Keratinocyte (primary cell): ENCODE measurements around the gene SLC44A5. TPM values are rescaled to one million over a fixed set of nuclear protein-coding genes. Genes with fewer than 3 reads are reported as not detected.

Experiments used
- DNase-seq: peaks from one replicate; pipeline ENCODE4 v3.0.0-alpha.2; 2011; ENCODE audit warnings: low read depth, missing footprints, low spot score
- FAIRE-seq: peaks from 2 replicates; lab custom pipeline; 2011; peaks lifted over from hg19 to GRCh38; lab: Jason Lieb, UNC
- H2AFZ ChIP-seq: 2 replicates; pipeline ENCODE4 v1.6.0; 2012; ENCODE audit warnings: low read length, control low read depth, inconsistent platforms; ENCODE audit not compliant: control insufficient read depth
- H3K27ac ChIP-seq: 2 replicates; pipeline ENCODE4 v1.5.1; 2011; ENCODE audit warnings: low read length; ENCODE audit not compliant: control insufficient read depth, insufficient read depth
- H3K27me3 ChIP-seq: 3 replicates; pipeline ENCODE4 v1.6.0; 2011; ENCODE audit warnings: low read length; ENCODE audit not compliant: control insufficient read depth, insufficient read depth; ENCODE audit errors: extremely low read depth
- H3K36me3 ChIP-seq, 2 experiments: 2 replicates in 1 of 2; 3 replicates in 1 of 2; pipeline ENCODE4 v1.5.1; 2011; ENCODE audit warnings: low read length in 2 of 2, mild to moderate bottlenecking in 1 of 2; ENCODE audit not compliant: control insufficient read depth in 2 of 2, insufficient read depth in 2 of 2; ENCODE audit errors: extremely low read depth in 1 of 2
- H3K4me1 ChIP-seq: 3 replicates; pipeline ENCODE4 v1.5.1; 2011; ENCODE audit warnings: low read length; ENCODE audit not compliant: control insufficient read depth, insufficient read depth; ENCODE audit errors: extremely low read depth
- H3K4me2 ChIP-seq: 3 replicates; pipeline ENCODE4 v1.6.0; 2011; ENCODE audit warnings: low read depth, low read length; ENCODE audit not compliant: control insufficient read depth, insufficient read depth; ENCODE audit errors: extremely low read depth
- H3K4me3 ChIP-seq, 3 experiments: fragments of 200-600 bp in 1 of 3; sonication (generic) in 1 of 3; 2 replicates in 2 of 3; 3 replicates in 1 of 3; pipeline ENCODE4 v1.5.1; 2011 to 2016; ENCODE audit warnings: low read length in 3 of 3, mild to moderate bottlenecking in 3 of 3, control low read depth in 2 of 3, inconsistent platforms in 1 of 3, low read depth in 1 of 3, mixed read lengths in 1 of 3, mixed run types in 1 of 3, moderate library complexity in 1 of 3; ENCODE audit not compliant: control insufficient read depth in 2 of 3, insufficient read depth in 2 of 3; ENCODE audit errors: extremely low read depth in 1 of 3
- H3K79me2 ChIP-seq: 2 replicates; pipeline ENCODE4 v1.6.0; 2012; ENCODE audit warnings: low read length; ENCODE audit not compliant: control insufficient read depth, insufficient read depth
- H3K9ac ChIP-seq: 3 replicates; pipeline ENCODE4 v1.6.0; 2011; ENCODE audit warnings: low read length; ENCODE audit not compliant: control insufficient read depth, insufficient read depth; ENCODE audit errors: extremely low read depth
- H3K9me1 ChIP-seq: 3 replicates; pipeline ENCODE4 v1.6.0; 2011; ENCODE audit warnings: low read length; ENCODE audit not compliant: control insufficient read depth, insufficient read depth; ENCODE audit errors: extremely low read depth
- H3K9me3 ChIP-seq: 2 replicates; pipeline ENCODE4 v1.5.1; 2012; ENCODE audit warnings: low read depth, low read length; ENCODE audit not compliant: control insufficient read depth
- H4K20me1 ChIP-seq: 3 replicates; pipeline ENCODE4 v1.6.0; 2011; ENCODE audit warnings: low read length; ENCODE audit not compliant: control insufficient read depth, insufficient read depth; ENCODE audit errors: extremely low read depth
- EZH2 ChIP-seq: IDR thresholded peaks from one replicate; pipeline ENCODE4 v1.6.1; 2012; ENCODE audit warnings: inconsistent platforms, mild to moderate bottlenecking, low read length, moderate library complexity
- dilution Hi-C: fragments of 300-500 bp; cut with MboI; formaldehyde crosslinking; loops from one replicate; pipeline ENCODE4 v1.7.0; 2020; ENCODE audit warnings: low sequenced_read_pairs; ENCODE audit not compliant: extremely low pct_ligation_motif_present
- polyA plus RNA-seq, 5 experiments: library from polyadenylated mRNA; depleted of rRNA in 3 of 5; stranded (reverse) in 3 of 5; stranded (forward) in 1 of 5; unstranded in 1 of 5; fragments of >200 nt; gene quantifications; 1 replicate in 1 of 5; 2 replicates in 3 of 5; 3 replicates in 1 of 5; pipeline versions ENCODE4 v1.2.1 to v1.2.3, GENCODE V29; 2011 to 2012; ENCODE audit warnings: missing spikeins in 2 of 5, low read depth in 1 of 5, low replicate concordance in 1 of 5
- TF ChIP-seq, protein P1 (sequence below), 3 experiments: IDR thresholded peaks in 1 of 3; conservative IDR thresholded peaks in 1 of 3; optimal IDR thresholded peaks in 1 of 3; 2 replicates in 2 of 3; 3 replicates in 1 of 3; pipeline versions ENCODE3 to v1.5.1; 2011; ENCODE audit warnings: low read length in 3 of 3, mild to moderate bottlenecking in 3 of 3, moderate library complexity in 2 of 3, control low read depth in 1 of 3, inconsistent platforms in 1 of 3; ENCODE audit not compliant: insufficient read depth in 2 of 3; ENCODE audit errors: extremely low read depth in 1 of 3

SLC44A5 gene
- polyA plus RNA-seq, 1 donor (not counting 4 experiments of a cell fraction or from before 2014, with no cell fraction given): 0.72 TPM

- no peaks in the 10 kb centered on the region for H3K79me2 ChIP-seq
- no peak for TF ChIP-seq EZH2
- TF ChIP-seq, protein P1, sequence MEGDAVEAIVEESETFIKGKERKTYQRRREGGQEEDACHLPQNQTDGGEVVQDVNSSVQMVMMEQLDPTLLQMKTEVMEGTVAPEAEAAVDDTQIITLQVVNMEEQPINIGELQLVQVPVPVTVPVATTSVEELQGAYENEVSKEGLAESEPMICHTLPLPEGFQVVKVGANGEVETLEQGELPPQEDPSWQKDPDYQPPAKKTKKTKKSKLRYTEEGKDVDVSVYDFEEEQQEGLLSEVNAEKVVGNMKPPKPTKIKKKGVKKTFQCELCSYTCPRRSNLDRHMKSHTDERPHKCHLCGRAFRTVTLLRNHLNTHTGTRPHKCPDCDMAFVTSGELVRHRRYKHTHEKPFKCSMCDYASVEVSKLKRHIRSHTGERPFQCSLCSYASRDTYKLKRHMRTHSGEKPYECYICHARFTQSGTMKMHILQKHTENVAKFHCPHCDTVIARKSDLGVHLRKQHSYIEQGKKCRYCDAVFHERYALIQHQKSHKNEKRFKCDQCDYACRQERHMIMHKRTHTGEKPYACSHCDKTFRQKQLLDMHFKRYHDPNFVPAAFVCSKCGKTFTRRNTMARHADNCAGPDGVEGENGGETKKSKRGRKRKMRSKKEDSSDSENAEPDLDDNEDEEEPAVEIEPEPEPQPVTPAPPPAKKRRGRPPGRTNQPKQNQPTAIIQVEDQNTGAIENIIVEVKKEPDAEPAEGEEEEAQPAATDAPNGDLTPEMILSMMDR (optimal IDR thresholded peaks at IDR 0.05 in 1 of 3, IDR thresholded peaks at IDR 0.05 in 1 of 3, conservative IDR thresholded peaks at IDR 0.05 in 1 of 3; ENCODE audit: extremely low read depth in 1 of 3, insufficient read depth in 2 of 3, low read length in 3 of 3): no peak
- no peaks in the 10 kb centered on the region for H3K9me3 ChIP-seq
- H2AFZ ChIP-seq: no peak overlapping the region
- no peak overlapping the region for H3K9ac ChIP-seq
- no peaks in the 10 kb centered on the region for H3K4me1 ChIP-seq
- no peak overlapping the region for H3K4me2 ChIP-seq
- no peaks in the 10 kb centered on the region for H3K36me3 ChIP-seq
- H4K20me1 ChIP-seq: no peaks in the 10 kb centered on the region
- H3K4me3 ChIP-seq: no peak overlapping the region
- FAIRE-seq (no peak), DNase-seq (no peak)
- H3K9me1 ChIP-seq: no peaks in the 10 kb centered on the region
- H3K27ac ChIP-seq: no peak overlapping the region
- dilution Hi-C loops: no loop called here
- H3K27me3 ChIP-seq: no peaks in the 10 kb centered on the region
Observed at GRCh38 chr1:75171876-75172275, 439.0 kb downstream of the SLC44A5 start.

- Histone ChIP-seq H3K9me3 (no peaks in the 10 kb centered on the region), H3K9me1 (no peaks in the 10 kb centered on the region), H3K4me3 (no peak overlapping the region), H3K36me3 (no peaks in the 10 kb centered on the region), H4K20me1 (no peaks in the 10 kb centered on the region), H3K4me1 (no peaks in the 10 kb centered on the region), H3K27me3 (no peaks in the 10 kb centered on the region), H3K79me2 (no peaks in the 10 kb centered on the region), H3K9ac (no peak overlapping the region), H3K4me2 (no peak overlapping the region), H2AFZ (no peak overlapping the region), H3K27ac (no peak overlapping the region)
- dilution Hi-C loops: no loop called here
- TF ChIP-seq, protein P1 (optimal IDR thresholded peaks at IDR 0.05 in 1 of 3, IDR thresholded peaks at IDR 0.05 in 1 of 3, conservative IDR thresholded peaks at IDR 0.05 in 1 of 3; ENCODE audit: extremely low read depth in 1 of 3, insufficient read depth in 2 of 3, low read length in 3 of 3): no peak
- no peak for TF ChIP-seq EZH2
- DNase-seq (no peak), FAIRE-seq (no peak)
Observed at GRCh38 chr1:75170981-75171380, 439.9 kb downstream of the SLC44A5 start.
